ENCODE results near the gene KHDC3L.

- no peak for TF ChIP-seq CTCF (IDR thresholded peaks at IDR 0.05; ENCODE audit: low read length)
- TF ChIP-seq EZH2 (optimal IDR thresholded peaks at IDR 0.05; ENCODE audit: low read depth, low read length), result no peak
- TF ChIP-seq EZH2phosphoT487 (IDR thresholded peaks at IDR 0.05; ENCODE audit: low read length), result no peak
Observed at GRCh38 chr6:73339340-73339739, 23.1 kb upstream of the KHDC3L start.

Data from MM.1S (cell line).